ENCODE results near the gene GOLM1. TPM values are rescaled to one million over a fixed set of nuclear protein-coding genes. Genes with fewer than 3 reads are reported as not detected.

Gene GOLM1
- total and polyA plus RNA-seq, 7 donors, result 9.2 to 187 (median 14.3) TPM

- peak in 1 of 2 donors; percentile 15 for TF ChIP-seq POLR2A (IDR thresholded peaks at IDR 0.05)
- no peak for TF ChIP-seq EP300 (IDR thresholded peaks at IDR 0.05)
- H3K4me1 ChIP-seq, result peaks cover 0 to 9% (median 8%) of the 10 kb centered on the region in 4 donors
- no peaks in the 10 kb centered on the region for H3K36me3 ChIP-seq
- WGBS, 2 donors, result 14 to 58% methylated on average over 8 of the region's 8 CpGs
- H3K4me3 ChIP-seq, result no peak overlapping the region
- peak overlapping the region in 1 of 4 donors; percentile 1 for H3K27ac ChIP-seq
- intact Hi-C loops (cut with DNase I), result no loop called here
- no peak for DNase-seq
- H3K9me3 ChIP-seq, result no peaks in the 10 kb centered on the region
- no peaks in the 10 kb centered on the region for H3K27me3 ChIP-seq
These were observed 5.4 kb downstream of the GOLM1 start for GRCh38 chr9:86093788-86094555.

- intact Hi-C loops (cut with DNase I), result no loop called here
- H3K9me3 ChIP-seq, result no peaks in the 10 kb centered on the region
- 72 to 91% methylated on average over 3 of the region's 3 CpGs for WGBS, 2 donors
These were observed 7.9 kb downstream of the GOLM1 start for GRCh38 chr9:86091477-86091876.

GRCh38 chr9:86082870-86083269, 16.5 kb downstream of the GOLM1 start:
- H3K9me3 ChIP-seq, result no peaks in the 10 kb centered on the region
- intact Hi-C loops (cut with DNase I), result no loop called here
- H3K36me3 ChIP-seq, result no peaks in the 10 kb centered on the region
- TF ChIP-seq CTCF (IDR thresholded peaks at IDR 0.05) (no peak), EP300 (IDR thresholded peaks at IDR 0.05) (no peak), POLR2AphosphoS5 (IDR thresholded peaks at IDR 0.05) (peak in 1 of 4 donors; percentile 43)
- no peaks in the 10 kb centered on the region for H3K27me3 ChIP-seq
- no peak for DNase-seq
- H3K27ac ChIP-seq, result no peak overlapping the region
- H3K4me1 ChIP-seq, result peaks cover 0 to 49% (median 41%) of the 10 kb centered on the region in 4 donors
- no peak overlapping the region for H3K4me3 ChIP-seq

More at GRCh38 chr9:86091477-86091876, 7.9 kb downstream of the GOLM1 start:
- no peaks in the 10 kb centered on the region for H3K4me1 ChIP-seq
- no peak for TF ChIP-seq CTCF (IDR thresholded peaks at IDR 0.05)
- TF ChIP-seq POLR2A (IDR thresholded peaks at IDR 0.05), result no peak
- TF ChIP-seq POLR2AphosphoS5 (IDR thresholded peaks at IDR 0.05), result no peak
- no peak for TF ChIP-seq EP300 (IDR thresholded peaks at IDR 0.05)
- H3K27me3 ChIP-seq, result no peaks in the 10 kb centered on the region
- no peak for DNase-seq
- H3K27ac ChIP-seq, result no peak overlapping the region
- no peak overlapping the region for H3K4me3 ChIP-seq
- H3K36me3 ChIP-seq, result no peaks in the 10 kb centered on the region

GRCh38 chr9:86079865-86080469, 19.4 kb downstream of the GOLM1 start:
- Histone ChIP-seq H3K27me3 (no peaks in the 10 kb centered on the region), H3K9me3 (no peaks in the 10 kb centered on the region), H3K4me1 (peaks cover 0 to 65% (median 57%) of the 10 kb centered on the region in 4 donors), H3K27ac (peak overlapping the region in 2 of 4 donors; percentile 1 to 49), H3K4me3 (no peak overlapping the region), H3K36me3 (no peaks in the 10 kb centered on the region)
- 64 to 77% methylated on average over 5 of the region's 5 CpGs for WGBS, 2 donors
- intact Hi-C loops (cut with DNase I), result loop anchor here (2.0 to 5.0 kb wide), 3 partner anchors 19 to 197 kb away; partner anchors contain the start of gene GOLM1
- TF ChIP-seq CTCF (IDR thresholded peaks at IDR 0.05) (no peak), POLR2A (IDR thresholded peaks at IDR 0.05) (no peak), POLR2AphosphoS5 (IDR thresholded peaks at IDR 0.05) (peak; percentile 63 to 77 (median 76)), EP300 (IDR thresholded peaks at IDR 0.05) (no peak)
- no peak for DNase-seq

GRCh38 chr9:86079421-86079831, 19.9 kb downstream of the GOLM1 start:
- Histone ChIP-seq H3K4me1 (peaks cover 0 to 65% (median 57%) of the 10 kb centered on the region in 4 donors), H3K9me3 (no peaks in the 10 kb centered on the region), H3K27me3 (no peaks in the 10 kb centered on the region), H3K27ac (peak overlapping the region in 1 of 4 donors; percentile 49), H3K4me3 (no peak overlapping the region), H3K36me3 (no peaks in the 10 kb centered on the region)
- TF ChIP-seq POLR2AphosphoS5 (IDR thresholded peaks at IDR 0.05) (no peak), CTCF (IDR thresholded peaks at IDR 0.05) (no peak), EP300 (IDR thresholded peaks at IDR 0.05) (no peak), POLR2A (IDR thresholded peaks at IDR 0.05) (no peak)
- no peak for DNase-seq
- 93 to 94% methylated on average over 10 of the region's 10 CpGs for WGBS, 2 donors
- intact Hi-C loops (cut with DNase I), result loop anchor here (5.0 kb wide), 2 partner anchors 37 to 198 kb away; no protein-coding TSS in a partner anchor

All from sigmoid colon (tissue), 7 donors.